WTC11 (cell line): ENCODE data around the gene RBM20. TPM values are rescaled to one million over a fixed set of nuclear protein-coding genes. Genes with fewer than 3 reads are reported as not detected.

Source experiments
- ATAC-seq: fragments of 200-7000 bp; cut with Tn5 transposase; 2 replicates; pipeline ENCODE4 v1.10.0; 2021; ENCODE audit warnings: mild to moderate bottlenecking, moderate library complexity
- CTCF ChIA-PET: fragments of 300-600 bp; sonication (Branson Sonifier 250); formaldehyde crosslinking; loops from one replicate; lab custom pipeline; 2021; ENCODE audit warnings: antibody characterized with exemption; lab: Charles Lee
- POLR2A ChIA-PET: fragments of 350-600 bp; sonication (Branson Sonifier 250); formaldehyde crosslinking; loops from one replicate; lab custom pipeline; 2021; ENCODE audit warnings: antibody characterized with exemption; lab: Charles Lee
- DNase-seq: peaks from one replicate; pipeline ENCODE4 v3.0.0; 2021; ENCODE audit warnings: low spot score
- H3K27ac Mint-ChIP-seq: 2 replicates; pipeline ENCODE4 v1.8.0; 2021; ENCODE audit warnings: mixed read lengths
- H3K27me3 Mint-ChIP-seq: 2 replicates; pipeline ENCODE4 v1.8.0; 2021; ENCODE audit warnings: low read depth, mild to moderate bottlenecking, moderate library complexity, mixed read lengths
- H3K36me3 Mint-ChIP-seq: 2 replicates; pipeline ENCODE4 v1.8.0; 2021; ENCODE audit warnings: mixed read lengths
- H3K4me1 Mint-ChIP-seq: 2 replicates; pipeline ENCODE4 v1.8.0; 2022; ENCODE audit warnings: mixed read lengths
- H3K4me3 Mint-ChIP-seq: 2 replicates; pipeline ENCODE4 v1.8.0; 2021; ENCODE audit warnings: mild to moderate bottlenecking, moderate library complexity, mixed read lengths
- H3K9me3 Mint-ChIP-seq: 2 replicates; pipeline ENCODE4 v1.8.0; 2021; ENCODE audit warnings: mixed read lengths
- ATF3 ChIP-seq: sonication (generic); formaldehyde crosslinking; conservative IDR thresholded peaks from 2 replicates; pipeline ENCODE4 v1.8.1; 2022; ENCODE audit warnings: mild to moderate bottlenecking, missing genetic modification reagents
- ATF6 ChIP-seq: sonication (generic); formaldehyde crosslinking; IDR thresholded peaks from 2 replicates; pipeline ENCODE4 v1.8.1; 2023; ENCODE audit warnings: mild to moderate bottlenecking, missing genetic modification reagents
- CREM ChIP-seq: sonication (generic); formaldehyde crosslinking; IDR thresholded peaks from 2 replicates; pipeline ENCODE4 v1.8.1; 2022; ENCODE audit warnings: mild to moderate bottlenecking, missing genetic modification reagents, moderate library complexity
- CTCF ChIP-seq: fragments of 200-600 bp; IDR thresholded peaks from 2 replicates; pipeline ENCODE4 v1.8.0; 2022; ENCODE audit warnings: antibody characterized with exemption
- E2F1 ChIP-seq: sonication (generic); formaldehyde crosslinking; IDR thresholded peaks from 2 replicates; pipeline ENCODE4 v1.8.0; 2022; ENCODE audit warnings: mild to moderate bottlenecking, missing genetic modification reagents
- EMX1 ChIP-seq: fragments of 250-450 bp; sonication (Bioruptor Pico); IDR thresholded peaks from 2 replicates; pipeline ENCODE4 v1.8.0; 2021; ENCODE audit warnings: mild to moderate bottlenecking
- IRF2 ChIP-seq: sonication (generic); formaldehyde crosslinking; IDR thresholded peaks from 2 replicates; pipeline ENCODE4 v1.8.0; 2022; ENCODE audit warnings: low read depth, missing genetic modification reagents, borderline replicate concordance
- JUN ChIP-seq: sonication (generic); formaldehyde crosslinking; IDR thresholded peaks from 2 replicates; pipeline ENCODE4 v1.8.0; 2023; ENCODE audit warnings: mild to moderate bottlenecking, missing genetic modification reagents
- MYBL2 ChIP-seq: sonication (generic); formaldehyde crosslinking; IDR thresholded peaks from 2 replicates; pipeline ENCODE4 v1.8.1; 2023; ENCODE audit warnings: mild to moderate bottlenecking, moderate library complexity, missing genetic modification reagents
- NFE2L1 ChIP-seq: sonication (generic); formaldehyde crosslinking; IDR thresholded peaks from 2 replicates; pipeline ENCODE4 v1.8.1; 2023; ENCODE audit warnings: missing genetic modification reagents
- NR1H2 ChIP-seq: sonication (generic); formaldehyde crosslinking; IDR thresholded peaks from 2 replicates; pipeline ENCODE4 v1.9.0; 2021; ENCODE audit warnings: mild to moderate bottlenecking, moderate library complexity, missing genetic modification reagents
- OVOL2 ChIP-seq: fragments of 250-450 bp; sonication (Bioruptor Pico); IDR thresholded peaks from 2 replicates; pipeline ENCODE4 v1.9.0; 2021; ENCODE audit warnings: mild to moderate bottlenecking, borderline replicate concordance
- RELA ChIP-seq: sonication (generic); formaldehyde crosslinking; IDR thresholded peaks from 2 replicates; pipeline ENCODE4 v1.8.1; 2022; ENCODE audit warnings: missing genetic modification reagents, mild to moderate bottlenecking, borderline replicate concordance
- SOX15 ChIP-seq: fragments of 250-450 bp; sonication (Bioruptor Pico); IDR thresholded peaks from 2 replicates; pipeline ENCODE4 v1.9.0; 2021; ENCODE audit warnings: mild to moderate bottlenecking
- USF1 ChIP-seq: sonication (generic); formaldehyde crosslinking; IDR thresholded peaks from 2 replicates; pipeline ENCODE4 v1.8.0; 2022; ENCODE audit warnings: mild to moderate bottlenecking, missing genetic modification reagents
- ZNF121 ChIP-seq: sonication (generic); formaldehyde crosslinking; IDR thresholded peaks from 2 replicates; pipeline ENCODE4 v1.8.0; 2023; ENCODE audit warnings: missing genetic modification reagents
- ZNF281 ChIP-seq: sonication (generic); formaldehyde crosslinking; IDR thresholded peaks from 2 replicates; pipeline ENCODE4 v1.8.0; 2023; ENCODE audit warnings: mild to moderate bottlenecking, missing genetic modification reagents
- ZNF416 ChIP-seq: fragments of 250-450 bp; sonication (Bioruptor Pico); IDR thresholded peaks from 2 replicates; pipeline ENCODE4 v1.9.0; 2021; ENCODE audit warnings: mild to moderate bottlenecking, inconsistent platforms
- ZNF671 ChIP-seq: fragments of 250-450 bp; sonication (Bioruptor Pico); IDR thresholded peaks from 2 replicates; pipeline ENCODE4 v1.8.0; 2021; ENCODE audit warnings: mild to moderate bottlenecking
- total RNA-seq: library from RNA; stranded (reverse); gene quantifications from 3 replicates; pipeline ENCODE4 v1.2.3, GENCODE V29; 2021

The RBM20 gene
- total RNA-seq, 1 experiment from 2014 or later: 0.52 TPM

GRCh38 chr10:110791541-110792073 lies 147.5 kb downstream of the RBM20 start (continued):
- no peak for TF ChIP-seq ZNF281
- TF ChIP-seq OVOL2: no peak
- no peak for TF ChIP-seq ZNF671 (CRISPR knock-in tag)

- CTCF ChIA-PET: interaction anchor here (4.7 kb wide), 1 partner anchor 11 kb away, joined by 25 read pairs; no protein-coding TSS in a partner anchor
- Mint-ChIP-seq H3K27me3 (no peaks in the 10 kb centered on the region), H3K36me3 (no peaks in the 10 kb centered on the region), H3K4me1 (no peaks in the 10 kb centered on the region), H3K4me3 (no peak overlapping the region), H3K9me3 (no peaks in the 10 kb centered on the region), H3K27ac (no peak overlapping the region)
- POLR2A ChIA-PET: no interaction called here
- ATAC-seq (no peak), DNase-seq (no peak)
- TF ChIP-seq USF1 (CRISPR knock-in tag): no peak
- no peak for TF ChIP-seq JUN (CRISPR knock-in tag)
These were observed 148.5 kb downstream of the RBM20 start for GRCh38 chr10:110792476-110793125.

- CTCF ChIA-PET: interaction anchor here (0.7 to 4.7 kb wide), 2 partner anchors 10 to 596 kb away, joined by 3 to 25 read pairs; no protein-coding TSS in a partner anchor
- H3K27ac Mint-ChIP-seq: no peak overlapping the region
- H3K4me3 Mint-ChIP-seq: no peak overlapping the region
- DNase-seq (no peak), ATAC-seq (no peak)
- TF ChIP-seq RELA (CRISPR knock-in tag): no peak
- no peak for TF ChIP-seq CTCF
- TF ChIP-seq IRF2 (CRISPR knock-in tag): no peak
- TF ChIP-seq CREM (CRISPR knock-in tag): no peak
- TF ChIP-seq MYBL2 (CRISPR knock-in tag): no peak
- no peak for TF ChIP-seq ATF6 (CRISPR knock-in tag)
- TF ChIP-seq NR1H2: no peak
- TF ChIP-seq NFE2L1 (CRISPR knock-in tag): no peak
- no peak for TF ChIP-seq EMX1
- no peak for TF ChIP-seq ATF3 (CRISPR knock-in tag)
- no peak for TF ChIP-seq SOX15 (CRISPR knock-in tag)
- TF ChIP-seq ZNF121 (CRISPR knock-in tag): no peak
- no peak for TF ChIP-seq E2F1 (CRISPR knock-in tag)
- TF ChIP-seq ZNF281: no peak
- TF ChIP-seq ZNF416 (CRISPR knock-in tag): no peak
- no peaks in the 10 kb centered on the region for H3K9me3 Mint-ChIP-seq
- no peaks in the 10 kb centered on the region for H3K27me3 Mint-ChIP-seq
- H3K4me1 Mint-ChIP-seq: no peaks in the 10 kb centered on the region
- no peaks in the 10 kb centered on the region for H3K36me3 Mint-ChIP-seq
- POLR2A ChIA-PET: no interaction called here
These were observed 149.1 kb downstream of the RBM20 start for GRCh38 chr10:110793128-110793812.
